Activated T-helper 2 cell treated with anti-CD3 and anti-CD28 coated beads, Interferon-gamma antibody, Interleukin-2, Interleukin-4, amounts not matched to agents 10 μg/mL and 5 μg/mL and 100 μg/mL, durations not matched to agents 14 hours and 24 hours and 36 hours (primary cell): ENCODE results near the gene PDZD2. TPM values are rescaled to one million over a fixed set of nuclear protein-coding genes. Genes with fewer than 3 reads are reported as not detected.
"Not testable (repeated sequence)": the region's sequence is repeated elsewhere in the genome, so short reads cannot be mapped to it uniquely, and the experiment has no call there.

Experiments
- DNase-seq: peaks from one replicate; pipeline ENCODE4 v3.0.0; 2021; ENCODE audit warnings: low spot score
- H3K27ac Mint-ChIP-seq: one replicate; pipeline ENCODE4 v1.8.0; 2021; ENCODE audit warnings: mixed read lengths
- H3K27me3 Mint-ChIP-seq: one replicate; pipeline ENCODE4 v1.8.0; 2021; ENCODE audit warnings: low read depth, mixed read lengths
- H3K36me3 Mint-ChIP-seq: one replicate; pipeline ENCODE4 v1.8.0; 2021; ENCODE audit warnings: low read depth, mixed read lengths
- H3K4me1 Mint-ChIP-seq: one replicate; pipeline ENCODE4 v1.8.0; 2021; ENCODE audit warnings: low read depth, mixed read lengths
- H3K4me3 Mint-ChIP-seq: one replicate; pipeline ENCODE4 v1.8.0; 2021; ENCODE audit warnings: low read depth, mild to moderate bottlenecking, moderate library complexity, mixed read lengths
- H3K9me3 Mint-ChIP-seq: one replicate; pipeline ENCODE4 v1.8.0; 2021; ENCODE audit warnings: mixed read lengths
- intact Hi-C: fragments of 100-400 bp; cut with micrococcal nuclease; formaldehyde crosslinking; loops from one replicate; pipeline ENCODE4 v1.15.1; 2023
- total RNA-seq: library from RNA; stranded (reverse); gene quantifications from 2 replicates; pipeline ENCODE4 v1.2.3, GENCODE V29; 2022

Gene PDZD2
- total RNA-seq, 1 donor from 2014 or later, result 0.25 TPM

DNA sequence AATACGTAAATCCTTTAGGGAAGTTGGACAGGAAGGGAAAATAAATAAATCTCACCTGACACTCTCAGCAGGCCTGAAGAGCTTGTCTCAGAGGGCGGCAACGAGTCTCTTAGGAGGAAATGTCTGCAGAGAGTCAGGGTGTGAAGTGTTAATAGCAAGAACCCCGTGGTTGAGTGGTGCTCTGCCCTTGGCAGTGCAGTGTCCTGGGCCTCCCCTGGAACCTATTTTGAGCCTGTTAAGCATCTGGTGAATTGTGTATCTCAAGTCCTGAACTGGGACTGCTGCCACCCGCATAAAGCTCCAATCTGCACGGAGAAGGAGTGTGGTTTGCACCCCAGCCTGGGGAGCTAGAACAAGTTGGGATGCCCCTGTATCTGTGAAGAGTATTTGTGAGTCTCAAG lies 323.4 kb downstream of the PDZD2 start:
- Mint-ChIP-seq H3K9me3 (no peaks in the 10 kb centered on the region), H3K27me3 (no peaks in the 10 kb centered on the region), H3K27ac (no peak overlapping the region), H3K4me3 (no peak overlapping the region), H3K36me3 (no peaks in the 10 kb centered on the region), H3K4me1 (no peaks in the 10 kb centered on the region)
- intact Hi-C loops, result no loop called here
- DNase-seq, result no peak

DNA sequence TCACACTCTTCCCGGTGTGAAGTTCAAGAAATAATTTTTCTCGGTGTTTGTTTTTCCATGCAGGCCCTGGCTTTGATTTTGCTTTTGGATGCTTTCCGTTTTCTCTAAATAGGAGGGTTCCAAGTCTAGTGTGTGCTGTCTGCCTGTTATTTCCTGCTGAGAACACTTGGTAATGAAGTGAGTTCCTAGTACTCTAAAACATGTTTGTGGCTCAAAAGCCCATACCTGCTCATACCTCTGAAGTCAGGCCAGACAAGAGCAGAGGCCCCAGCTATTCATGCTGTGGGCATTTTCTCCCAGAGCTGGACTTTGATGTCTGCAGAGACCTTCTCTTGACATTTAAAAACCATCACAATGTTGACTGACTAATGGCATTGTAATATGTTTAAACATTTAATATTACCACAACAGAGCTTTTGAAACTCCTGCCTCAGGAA lies 324.0 kb downstream of the PDZD2 start:
- intact Hi-C loops, result no loop called here
- no peaks in the 10 kb centered on the region for H3K9me3 Mint-ChIP-seq
- H3K27ac Mint-ChIP-seq, result no peak overlapping the region
- no peak overlapping the region for H3K4me3 Mint-ChIP-seq
- H3K4me1 Mint-ChIP-seq, result no peaks in the 10 kb centered on the region
- H3K27me3 Mint-ChIP-seq, result no peaks in the 10 kb centered on the region
- DNase-seq, result no peak
- no peaks in the 10 kb centered on the region for H3K36me3 Mint-ChIP-seq

DNA sequence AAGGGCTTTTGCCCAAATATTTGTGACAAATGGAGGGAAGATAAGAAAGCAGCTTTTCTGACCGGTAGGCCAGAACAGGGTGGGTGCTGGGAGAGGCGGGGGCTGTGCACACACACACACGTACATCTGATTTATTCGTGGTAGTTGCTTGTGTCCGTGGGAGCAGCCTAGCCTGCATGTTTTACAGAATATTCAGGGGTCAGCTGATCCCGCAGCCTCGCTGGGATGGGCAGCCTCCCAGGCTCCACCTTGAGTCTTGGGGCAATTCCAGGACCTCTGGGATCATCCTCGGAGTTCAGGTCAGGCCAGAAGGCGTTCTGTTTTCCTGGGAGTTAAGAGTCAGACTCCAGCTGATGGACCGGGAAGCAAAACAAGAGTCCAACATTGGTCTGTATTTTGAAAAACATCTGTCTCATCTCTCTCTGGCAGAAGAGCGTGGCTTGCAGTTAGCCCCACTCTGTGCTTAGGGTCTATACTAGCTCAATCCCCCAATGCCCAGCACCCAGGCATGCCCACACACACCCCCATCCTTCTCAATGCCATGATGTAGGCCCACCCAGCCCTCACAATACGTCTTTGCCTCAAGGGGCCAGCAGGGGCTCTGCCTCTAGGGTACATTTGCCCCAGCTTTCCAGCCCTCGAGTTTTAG lies 324.6 kb downstream of the PDZD2 start:
- intact Hi-C loops, result no loop called here
- Mint-ChIP-seq H3K9me3 (no peaks in the 10 kb centered on the region), H3K4me1 (no peaks in the 10 kb centered on the region), H3K27me3 (no peaks in the 10 kb centered on the region), H3K4me3 (no peak overlapping the region), H3K27ac (no peak overlapping the region), H3K36me3 (no peaks in the 10 kb centered on the region)
- DNase-seq, result no peak

DNA sequence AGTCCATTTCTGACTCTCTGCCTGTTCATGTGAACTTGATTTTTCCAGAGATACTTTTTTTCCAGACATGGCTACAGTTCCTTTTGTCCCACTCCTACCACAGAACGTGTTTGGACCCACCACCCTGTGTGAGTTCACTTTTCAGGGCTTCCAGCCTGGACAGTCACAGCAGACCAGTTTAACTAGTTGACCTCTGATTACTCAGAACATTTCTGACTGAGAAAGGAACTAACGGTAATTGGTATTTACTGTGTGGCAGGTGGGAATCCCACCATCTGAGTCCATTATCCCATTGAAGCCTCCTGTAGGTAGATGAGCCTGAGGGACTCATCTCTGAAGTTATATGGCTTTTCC lies 325.1 kb downstream of the PDZD2 start:
- intact Hi-C loops, result no loop called here
- Mint-ChIP-seq H3K36me3 (no peaks in the 10 kb centered on the region), H3K27me3 (no peaks in the 10 kb centered on the region), H3K9me3 (no peaks in the 10 kb centered on the region), H3K4me1 (no peaks in the 10 kb centered on the region), H3K4me3 (no peak overlapping the region), H3K27ac (no peak overlapping the region)
- no peak for DNase-seq

DNA sequence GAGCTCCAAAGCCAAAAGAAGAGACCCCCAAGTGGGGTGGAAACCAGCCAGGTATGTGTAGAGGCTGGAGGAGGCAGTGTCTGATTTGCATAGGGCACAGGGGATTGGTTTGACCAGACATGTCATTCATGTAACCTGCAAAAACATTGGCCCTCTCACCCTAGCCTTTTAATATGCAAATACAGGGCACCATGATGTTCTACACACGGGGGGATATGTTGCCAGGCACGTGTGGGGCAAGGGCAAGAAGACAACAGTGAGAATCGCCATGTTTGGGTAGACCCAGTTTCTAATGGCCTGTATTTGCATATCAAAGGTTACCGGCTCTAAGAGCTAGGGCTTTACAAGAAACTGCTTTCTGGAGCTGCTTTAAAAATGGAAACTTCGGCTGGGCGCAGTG lies 326.3 kb downstream of the PDZD2 start:
- Mint-ChIP-seq H3K4me1 (no peaks in the 10 kb centered on the region), H3K27me3 (no peaks in the 10 kb centered on the region), H3K36me3 (no peaks in the 10 kb centered on the region)

DNA sequence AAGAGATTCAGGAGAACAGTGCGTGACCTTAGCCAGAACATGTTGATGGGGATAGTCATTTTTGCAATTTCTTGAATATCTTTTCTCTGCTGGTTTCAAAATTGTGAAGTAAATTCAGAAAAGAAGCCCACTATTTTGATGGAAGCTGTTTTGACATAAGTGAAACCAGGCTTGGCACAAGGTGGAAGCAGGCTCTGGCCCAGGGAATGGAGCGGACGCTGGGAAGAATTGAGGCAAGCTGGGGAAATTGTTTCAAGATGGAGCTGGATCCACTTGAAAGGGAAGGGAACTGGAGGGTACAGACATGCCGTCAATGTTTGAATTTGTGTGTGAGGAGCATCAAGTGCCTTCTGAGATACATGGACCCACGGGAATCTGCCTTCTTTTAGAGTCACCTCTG lies 328.0 kb downstream of the PDZD2 start:
- no peaks in the 10 kb centered on the region for H3K9me3 Mint-ChIP-seq
- no peak for DNase-seq
- no peaks in the 10 kb centered on the region for H3K27me3 Mint-ChIP-seq
- no peaks in the 10 kb centered on the region for H3K36me3 Mint-ChIP-seq
- no peak overlapping the region for H3K4me3 Mint-ChIP-seq
- intact Hi-C loops, result no loop called here
- no peak overlapping the region for H3K27ac Mint-ChIP-seq
- no peaks in the 10 kb centered on the region for H3K4me1 Mint-ChIP-seq

More for the DNA sequence above, 326.3 kb downstream of the PDZD2 start:
- no peak overlapping the region for H3K4me3 Mint-ChIP-seq
- intact Hi-C loops, result no loop called here
- DNase-seq, result no peak
- no peak overlapping the region for H3K27ac Mint-ChIP-seq
- no peaks in the 10 kb centered on the region for H3K9me3 Mint-ChIP-seq

DNA sequence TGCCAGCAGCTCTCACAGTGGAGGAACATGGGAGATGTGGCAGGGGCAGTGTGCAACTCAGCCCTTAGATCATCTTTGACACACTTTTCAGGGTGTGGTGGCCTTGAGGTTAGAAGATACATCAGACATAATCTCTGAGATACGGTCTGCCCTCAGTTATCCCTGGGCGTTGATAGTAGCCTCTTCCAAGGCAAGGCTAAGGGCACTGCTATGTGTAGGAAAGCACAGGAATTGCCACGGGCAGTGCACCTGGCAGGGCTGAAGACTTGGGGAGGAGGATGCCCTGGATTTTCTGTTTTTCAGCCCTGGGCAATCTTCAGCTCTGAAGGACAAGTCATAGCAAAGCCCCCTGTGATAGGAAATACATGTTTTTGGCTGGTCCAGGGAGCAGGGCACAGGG lies 328.5 kb downstream of the PDZD2 start:
- Mint-ChIP-seq H3K27ac (no peak overlapping the region), H3K9me3 (no peaks in the 10 kb centered on the region), H3K27me3 (no peaks in the 10 kb centered on the region), H3K4me3 (no peak overlapping the region), H3K4me1 (peaks cover 2% of the 10 kb centered on the region), H3K36me3 (no peaks in the 10 kb centered on the region)
- DNase-seq, result no peak
- intact Hi-C loops, result no loop called here

DNA sequence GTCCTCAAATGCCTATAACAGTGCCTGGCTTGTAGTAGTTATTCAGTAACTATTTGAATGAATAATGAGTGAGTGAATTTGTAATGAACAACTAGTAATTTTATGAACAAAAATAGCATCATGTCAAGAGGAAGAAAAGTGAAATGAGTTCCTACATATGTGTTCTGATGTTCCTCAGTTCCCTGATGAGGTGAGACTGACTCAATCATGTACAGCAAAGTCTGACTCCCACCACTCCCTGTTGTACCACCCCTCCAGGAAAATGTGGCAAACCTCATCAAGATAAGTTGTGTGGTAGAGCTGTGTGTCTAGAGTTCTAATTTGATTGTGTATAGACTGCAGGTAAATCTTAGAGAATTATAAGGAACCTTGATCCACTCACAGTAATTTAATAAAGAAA lies 333.6 kb downstream of the PDZD2 start:
- H3K4me3 Mint-ChIP-seq, result no peak overlapping the region
- peaks cover 2% of the 10 kb centered on the region for H3K27me3 Mint-ChIP-seq
- H3K4me1 Mint-ChIP-seq, result peaks cover 12% of the 10 kb centered on the region
- no peaks in the 10 kb centered on the region for H3K36me3 Mint-ChIP-seq
- no peak for DNase-seq
- H3K27ac Mint-ChIP-seq, result no peak overlapping the region
- H3K9me3 Mint-ChIP-seq, result peaks cover 3% of the 10 kb centered on the region
- intact Hi-C loops, result no loop called here

DNA sequence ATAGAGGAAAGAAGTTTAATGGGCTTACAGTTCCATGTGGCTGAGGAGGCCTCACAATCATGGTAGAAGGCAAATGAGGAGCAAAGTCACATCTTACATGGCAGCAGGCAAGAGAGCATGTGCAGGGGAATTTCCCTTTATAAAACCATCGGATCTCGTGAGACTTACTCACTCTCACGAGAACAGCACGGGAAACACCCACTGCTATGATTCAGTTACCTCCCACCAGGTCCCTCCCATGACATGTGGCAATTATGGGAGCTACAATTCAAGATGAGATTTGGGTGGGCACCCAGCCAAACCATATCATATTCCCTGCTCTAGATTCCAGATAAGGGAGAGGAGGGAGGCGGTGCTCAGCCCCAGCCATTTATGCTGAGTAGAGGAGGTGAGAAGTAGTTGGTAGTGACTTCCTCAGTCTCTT lies 336.3 kb downstream of the PDZD2 start:
- H3K4me1 Mint-ChIP-seq, result peaks cover 12% of the 10 kb centered on the region
- intact Hi-C loops, H3K27ac Mint-ChIP-seq, H3K9me3 Mint-ChIP-seq, DNase-seq, H3K27me3 Mint-ChIP-seq, H3K36me3 Mint-ChIP-seq, H3K4me3 Mint-ChIP-seq: not testable (repeated sequence)

DNA sequence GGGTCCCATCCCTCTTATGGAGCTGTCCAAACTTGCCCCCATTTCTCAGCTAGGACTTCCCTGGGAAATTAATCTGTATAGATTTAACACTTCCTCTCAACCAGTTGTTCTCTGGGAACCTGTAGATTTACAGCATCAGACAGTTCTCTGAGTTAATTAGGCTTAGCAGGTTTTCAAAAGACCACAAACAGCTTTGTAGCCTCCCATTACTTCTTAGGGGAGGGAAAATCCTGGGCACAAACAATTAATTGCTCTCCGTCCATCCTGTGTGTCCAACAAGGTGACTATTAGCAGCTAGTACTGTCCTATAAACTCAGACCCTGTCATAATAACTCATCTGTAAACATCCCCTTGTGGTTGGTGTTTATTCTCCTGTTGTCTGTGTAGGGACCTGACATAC lies 337.2 kb downstream of the PDZD2 start:
- Mint-ChIP-seq H3K9me3 (peaks cover 3% of the 10 kb centered on the region), H3K27me3 (peaks cover 2% of the 10 kb centered on the region), H3K4me3 (no peak overlapping the region), H3K4me1 (peaks cover 12% of the 10 kb centered on the region), H3K27ac (no peak overlapping the region), H3K36me3 (no peaks in the 10 kb centered on the region)
- intact Hi-C loops, result no loop called here
- no peak for DNase-seq

DNA sequence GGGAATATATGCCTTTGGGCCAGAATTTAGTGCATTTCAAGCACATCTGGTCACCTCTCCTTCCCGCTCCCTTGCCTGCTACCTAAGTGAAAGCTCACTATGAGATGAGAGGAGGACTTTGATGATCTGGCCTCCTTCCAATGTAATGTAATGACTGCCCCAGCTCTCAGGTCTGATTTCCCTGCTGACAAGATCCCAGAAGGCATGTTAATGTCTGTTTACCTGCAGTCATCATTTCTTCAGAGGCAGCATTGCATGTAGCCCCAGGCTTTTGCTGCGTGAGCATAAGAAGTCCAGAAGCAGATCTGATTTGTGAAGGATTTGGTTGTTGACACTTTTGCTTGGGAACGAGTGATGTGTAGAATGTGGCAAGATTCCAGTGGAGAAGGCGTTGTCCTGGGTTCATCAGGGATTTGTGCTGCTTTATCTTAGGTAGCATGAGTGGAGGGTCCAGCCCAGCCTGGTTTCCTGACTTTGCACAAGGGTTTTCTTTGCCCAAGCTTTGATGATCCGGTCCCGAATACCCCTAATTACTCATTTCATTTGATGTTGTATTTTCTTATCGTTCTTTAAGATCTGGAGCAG lies 342.5 kb downstream of the PDZD2 start:
- Mint-ChIP-seq H3K4me1 (no peaks in the 10 kb centered on the region), H3K4me3 (no peak overlapping the region), H3K27ac (no peak overlapping the region), H3K36me3 (no peaks in the 10 kb centered on the region), H3K27me3 (peaks cover 2% of the 10 kb centered on the region), H3K9me3 (no peaks in the 10 kb centered on the region)
- intact Hi-C loops, result no loop called here
- no peak for DNase-seq

DNA sequence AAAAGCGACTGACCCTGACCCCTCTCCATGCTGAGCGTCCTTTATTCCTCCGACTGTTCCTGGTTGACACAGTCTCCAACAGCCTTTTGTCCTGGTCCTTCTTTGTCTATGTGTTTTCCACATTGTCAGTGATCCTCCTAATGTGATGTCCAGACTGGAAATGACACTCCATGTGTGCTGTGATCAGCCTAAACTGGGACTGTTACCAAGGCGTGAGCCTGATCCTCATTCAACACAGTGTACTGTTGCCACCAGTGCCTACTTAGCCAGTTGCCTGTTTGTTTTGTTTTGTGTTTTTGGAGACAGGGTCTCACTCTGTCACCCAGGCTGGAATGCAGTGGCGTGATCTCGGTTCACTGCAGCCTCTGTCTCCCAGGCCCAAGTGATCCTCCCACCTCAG lies 343.1 kb downstream of the PDZD2 start:
- no peak overlapping the region for H3K4me3 Mint-ChIP-seq
- H3K27me3 Mint-ChIP-seq, result peaks cover 2% of the 10 kb centered on the region
- DNase-seq, result no peak
- no peaks in the 10 kb centered on the region for H3K36me3 Mint-ChIP-seq
- no peaks in the 10 kb centered on the region for H3K4me1 Mint-ChIP-seq
- intact Hi-C loops, result no loop called here
- H3K27ac Mint-ChIP-seq, result no peak overlapping the region
- no peaks in the 10 kb centered on the region for H3K9me3 Mint-ChIP-seq

DNA sequence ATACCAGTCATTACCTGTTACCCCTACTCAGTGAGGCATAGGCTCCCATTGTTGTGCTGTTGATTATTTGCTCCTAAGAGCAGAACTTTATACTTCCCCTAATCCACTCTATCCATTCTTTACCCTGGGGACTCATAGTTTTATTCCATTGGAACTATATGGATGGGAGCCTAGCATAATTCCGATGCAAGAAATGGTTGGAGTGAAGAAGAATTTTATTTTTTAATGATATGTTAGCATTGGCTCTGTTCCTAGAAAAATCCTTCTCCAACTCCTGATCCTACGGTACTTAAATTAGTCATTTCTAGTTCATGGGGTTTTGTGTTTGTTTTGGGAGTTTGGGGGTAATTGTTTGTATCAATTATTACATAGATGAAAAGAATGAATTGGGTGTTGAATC lies 343.7 kb downstream of the PDZD2 start:
- no peak for DNase-seq
- no peak overlapping the region for H3K4me3 Mint-ChIP-seq

DNA sequence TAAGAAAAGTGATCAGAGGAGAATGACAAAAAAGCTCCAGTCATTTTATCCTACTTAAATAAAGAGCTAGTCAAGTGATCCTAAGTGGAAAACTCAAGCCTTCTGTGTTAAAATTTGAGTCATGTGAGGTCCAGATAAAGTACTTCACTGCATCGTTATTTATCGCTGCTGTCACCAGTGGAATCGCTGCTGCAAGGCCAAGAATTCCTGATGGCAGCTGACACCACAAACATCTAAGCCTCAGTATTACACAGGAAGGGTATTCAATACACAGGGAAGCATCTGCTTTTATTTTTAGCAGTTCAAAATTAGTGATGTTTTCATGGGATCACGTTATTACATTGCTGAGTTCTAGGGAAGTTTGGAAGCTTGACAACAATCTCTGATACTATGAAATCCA lies 344.9 kb downstream of the PDZD2 start:
- no peaks in the 10 kb centered on the region for H3K9me3 Mint-ChIP-seq
- H3K27me3 Mint-ChIP-seq, result peaks cover 3% of the 10 kb centered on the region
- no peaks in the 10 kb centered on the region for H3K36me3 Mint-ChIP-seq
- no peak for DNase-seq
- no peak overlapping the region for H3K27ac Mint-ChIP-seq
- intact Hi-C loops, result no loop called here
- H3K4me3 Mint-ChIP-seq, result no peak overlapping the region
- no peaks in the 10 kb centered on the region for H3K4me1 Mint-ChIP-seq

More for the DNA sequence above, 343.7 kb downstream of the PDZD2 start:
- intact Hi-C loops, result no loop called here
- Mint-ChIP-seq H3K9me3 (no peaks in the 10 kb centered on the region), H3K36me3 (no peaks in the 10 kb centered on the region), H3K27ac (no peak overlapping the region), H3K4me1 (no peaks in the 10 kb centered on the region), H3K27me3 (no peaks in the 10 kb centered on the region)
